ENCODE measurements around the gene SUN5. TPM values are rescaled to one million over a fixed set of nuclear protein-coding genes. Genes with fewer than 3 reads are reported as not detected.

The SUN5 gene
- total and polyA plus RNA-seq, 2 donors (not counting 3 experiments of a cell fraction or from before 2014, with no cell fraction given), result not detected

Other genes starting within 250 kb of the SUN5 start
- 6.8 TPM in 2 replicates for gene DNMT3B, start 242.0 kb downstream of the SUN5 start, total RNA-seq
- gene DNMT3B, start 242.0 kb downstream of the SUN5 start, polyA plus RNA-seq, result 3.2 and 3.6 TPM in 2 replicates
- 143 and 150 TPM in 2 replicates for gene MAPRE1, start 184.5 kb downstream of the SUN5 start, total RNA-seq
- gene MAPRE1, start 184.5 kb downstream of the SUN5 start, polyA plus RNA-seq, result 46.4 and 71.6 TPM in 2 replicates
- gene EFCAB8, start 145.5 kb downstream of the SUN5 start, total RNA-seq, result 0.31 and 0.60 TPM in 2 replicates
- gene EFCAB8, start 145.5 kb downstream of the SUN5 start, polyA plus RNA-seq, result 0.01 and 0.08 TPM in 2 replicates
- gene BPIFB2, start 3.3 kb upstream of the SUN5 start, total RNA-seq, result not detected in 2 replicates
- gene BPIFB2, start 3.3 kb upstream of the SUN5 start, polyA plus RNA-seq, result not detected in 2 replicates
- gene BPIFB6, start 27.2 kb upstream of the SUN5 start, total RNA-seq, result not detected in 2 replicates
- gene BPIFB6, start 27.2 kb upstream of the SUN5 start, polyA plus RNA-seq, result not detected in 2 replicates
- gene BPIFB3, start 49.5 kb upstream of the SUN5 start, total RNA-seq, result not detected in 2 replicates
- not detected in 2 replicates for gene BPIFB3, start 49.5 kb upstream of the SUN5 start, polyA plus RNA-seq
- not detected in 2 replicates for gene BPIFB4, start 75.2 kb upstream of the SUN5 start, total RNA-seq
- gene BPIFB4, start 75.2 kb upstream of the SUN5 start, polyA plus RNA-seq, result not detected in 2 replicates
- not detected in 2 replicates for gene BPIFA2, start 163.7 kb upstream of the SUN5 start, total RNA-seq
- gene BPIFA2, start 163.7 kb upstream of the SUN5 start, polyA plus RNA-seq, result not detected in 2 replicates
- gene BPIFA3, start 212.9 kb upstream of the SUN5 start, total RNA-seq, result not detected in 2 replicates
- not detected in 2 replicates for gene BPIFA3, start 212.9 kb upstream of the SUN5 start, polyA plus RNA-seq
- gene BPIFA1, start 231.6 kb upstream of the SUN5 start, total RNA-seq, result not detected in 2 replicates
- not detected in 2 replicates for gene BPIFA1, start 231.6 kb upstream of the SUN5 start, polyA plus RNA-seq